PC-9 (cell line): ENCODE measurements around the gene TK1.

ENCODE experiments used
- CTCF ChIP-seq: fragments of 200-600 bp; sonication (generic); conservative IDR thresholded peaks from 2 replicates; pipeline ENCODE4 v1.6.1; 2017; ENCODE audit warnings: mixed run types, antibody characterized with exemption, mild to moderate bottlenecking, moderate library complexity
- EZH2 ChIP-seq: fragments of 200-600 bp; sonication (generic); IDR thresholded peaks from 2 replicates; pipeline ENCODE4 v1.8.0; 2017; ENCODE audit warnings: antibody characterized with exemption, low read depth

GRCh38 chr17:78144736-78145641, 41.9 kb downstream of the TK1 start:
- no peak for TF ChIP-seq CTCF
- no peak for TF ChIP-seq EZH2
